Measurements from ENCODE around the gene SLC35G4.
"Not testable (repeated sequence)": the region's sequence is repeated elsewhere in the genome, so short reads cannot be mapped to it uniquely, and the experiment has no call there.

DNA sequence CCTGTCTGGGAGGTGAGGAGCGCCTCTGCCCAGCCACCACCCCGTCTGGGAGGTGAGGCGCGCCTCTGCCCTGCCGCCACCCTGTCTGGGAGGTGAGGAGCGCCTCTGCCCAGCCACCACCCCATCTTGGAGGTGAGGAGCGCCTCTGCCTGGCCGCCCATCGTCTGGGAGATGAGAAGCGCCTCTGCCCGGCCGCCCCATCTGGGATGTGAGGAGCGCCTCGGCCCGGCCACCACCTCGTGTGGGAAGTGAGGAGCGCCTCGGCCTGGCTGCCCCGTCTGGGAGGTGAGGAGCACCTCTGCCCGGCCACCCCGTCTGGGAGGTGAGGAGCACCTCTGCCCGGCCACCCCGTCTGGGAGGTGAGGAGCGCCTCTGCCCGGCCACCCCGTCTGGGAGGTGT is 38.4 kb downstream of the SLC35G4 start:
- not testable (repeated sequence) for TF ChIP-seq POLR2A (IDR thresholded peaks at IDR 0.05; ENCODE audit: low read length); GATA1 (IDR thresholded peaks at IDR 0.05; ENCODE audit: low read depth, low read length)
